A549 (cell line): ENCODE measurements around the gene CRADD.

ENCODE experiments used
- CBX2 ChIP-seq: fragments of 200-600 bp; sonication (generic); IDR thresholded peaks from 2 replicates; pipeline ENCODE4 v1.6.1; 2016; ENCODE audit warnings: low read depth, mild to moderate bottlenecking, borderline replicate concordance
- CHD2 ChIP-seq: fragments of 150-350 bp; IDR thresholded peaks from 2 replicates; pipeline ENCODE4 v1.6.1; 2014; ENCODE audit warnings: low read length; ENCODE audit not compliant: partially characterized antibody
- CTCF ChIP-seq: fragments of >200 bp; sonication (Bioruptor Twin); formaldehyde crosslinking; IDR thresholded peaks from 3 replicates; pipeline ENCODE4 v1.5.1; 2016
- JUNB ChIP-seq: fragments of >200 bp; sonication (Bioruptor Twin); formaldehyde crosslinking; IDR thresholded peaks from 2 replicates; pipeline ENCODE4 v1.6.1; 2016
- MAX ChIP-seq: IDR thresholded peaks from 2 replicates; pipeline ENCODE4 v1.6.1; 2012
- MAZ ChIP-seq: fragments of 150-350 bp; IDR thresholded peaks from 2 replicates; pipeline ENCODE4 v1.6.1; 2014; ENCODE audit warnings: antibody characterized with exemption, low read depth, low read length, borderline replicate concordance
- POLR2AphosphoS2 ChIP-seq: conservative IDR thresholded peaks from 2 replicates; pipeline ENCODE4 v1.6.1; 2012; ENCODE audit warnings: low read length, improper control_type of control experiment, inconsistent platforms
- RCOR1 ChIP-seq: fragments of 150-350 bp; IDR thresholded peaks from 2 replicates; pipeline ENCODE4 v1.6.1; 2014; ENCODE audit warnings: antibody characterized with exemption, low read length, low read depth
- REST ChIP-seq: fragments of 200-600 bp; sonication (generic); IDR thresholded peaks from 2 replicates; pipeline ENCODE4 v1.6.1; 2016; ENCODE audit warnings: antibody characterized with exemption, mild to moderate bottlenecking, moderate library complexity
- RNF2 ChIP-seq: fragments of 200-600 bp; sonication (generic); IDR thresholded peaks from 2 replicates; pipeline ENCODE4 v1.6.1; 2016; ENCODE audit warnings: low read depth, mild to moderate bottlenecking, antibody characterized with exemption, moderate library complexity, borderline replicate concordance
- TP53 ChIP-seq: fragments of 250-450 bp; sonication (Bioruptor Pico); IDR thresholded peaks from 2 replicates; pipeline ENCODE4 v1.5.0; 2021; ENCODE audit warnings: mild to moderate bottlenecking, moderate library complexity
- TF ChIP-seq, protein P1 (sequence below): fragments of 250-450 bp; sonication (Bioruptor Pico); IDR thresholded peaks from 2 replicates; pipeline ENCODE4 v1.5.0; 2021; ENCODE audit warnings: mild to moderate bottlenecking, moderate library complexity, borderline replicate concordance

DNA sequence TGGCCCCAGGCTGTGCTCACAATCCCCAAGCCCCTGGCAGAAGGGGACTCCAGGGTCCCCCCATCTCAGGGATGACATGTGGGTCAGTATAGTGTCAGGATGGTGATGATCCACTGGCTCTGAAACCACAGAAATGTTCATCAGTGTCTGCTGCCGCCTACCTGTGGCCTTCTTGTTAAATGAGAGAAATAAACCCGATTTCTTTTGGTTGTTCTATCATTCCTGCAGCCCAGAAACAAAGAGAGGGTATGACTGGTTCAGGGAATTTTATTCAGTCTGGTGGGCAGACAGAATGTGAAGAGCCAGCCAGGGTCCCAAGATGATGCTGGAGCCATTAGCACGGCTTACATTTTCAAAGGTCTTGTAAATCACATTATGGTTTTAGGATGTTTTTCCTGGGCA lies 86.6 kb downstream of the CRADD start:
- TF ChIP-seq CTCF (peak; percentile 36; the same call in 2 of the 3 replicates), REST (no peak), RNF2 (no peak), MAX (no peak), TP53 (no peak), JUNB (no peak), CBX2 (no peak), RCOR1 (no peak), POLR2AphosphoS2 (no peak), CHD2 (no peak), MAZ (no peak)
- TF ChIP-seq, protein P1, sequence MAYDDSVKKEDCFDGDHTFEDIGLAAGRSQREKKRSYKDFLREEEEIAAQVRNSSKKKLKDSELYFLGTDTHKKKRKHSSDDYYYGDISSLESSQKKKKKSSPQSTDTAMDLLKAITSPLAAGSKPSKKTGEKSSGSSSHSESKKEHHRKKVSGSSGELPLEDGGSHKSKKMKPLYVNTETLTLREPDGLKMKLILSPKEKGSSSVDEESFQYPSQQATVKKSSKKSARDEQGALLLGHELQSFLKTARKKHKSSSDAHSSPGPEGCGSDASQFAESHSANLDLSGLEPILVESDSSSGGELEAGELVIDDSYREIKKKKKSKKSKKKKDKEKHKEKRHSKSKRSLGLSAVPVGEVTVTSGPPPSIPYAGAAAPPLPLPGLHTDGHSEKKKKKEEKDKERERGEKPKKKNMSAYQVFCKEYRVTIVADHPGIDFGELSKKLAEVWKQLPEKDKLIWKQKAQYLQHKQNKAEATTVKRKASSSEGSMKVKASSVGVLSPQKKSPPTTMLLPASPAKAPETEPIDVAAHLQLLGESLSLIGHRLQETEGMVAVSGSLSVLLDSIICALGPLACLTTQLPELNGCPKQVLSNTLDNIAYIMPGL (CRISPR knock-in tag), result no peak
